HepG2 (cell line): ENCODE results near the gene ZNF792. TPM values are rescaled to one million over a fixed set of nuclear protein-coding genes. Genes with fewer than 3 reads are reported as not detected.

ENCODE experiments used
- CEBPG ChIP-seq: IDR thresholded peaks from 2 replicates; pipeline ENCODE4 v1.6.1; 2016
- FOXC1 ChIP-seq: sonication (generic); formaldehyde crosslinking; IDR thresholded peaks from 2 replicates; pipeline ENCODE4 v1.8.0; 2022; ENCODE audit warnings: mild to moderate bottlenecking, missing genetic modification reagents, borderline replicate concordance
- FOXM1 ChIP-seq: sonication (generic); formaldehyde crosslinking; IDR thresholded peaks from 2 replicates; pipeline ENCODE4 v1.5.0; 2020; ENCODE audit warnings: missing genetic modification reagents
- GLI4 ChIP-seq: sonication (generic); formaldehyde crosslinking; IDR thresholded peaks from 2 replicates; pipeline ENCODE4 v1.5.1; 2020; ENCODE audit warnings: missing genetic modification reagents, mild to moderate bottlenecking, moderate library complexity, borderline replicate concordance
- HNF4A ChIP-seq: sonication (generic); formaldehyde crosslinking; IDR thresholded peaks from 2 replicates; pipeline ENCODE4 v1.4.0; 2020; ENCODE audit warnings: missing genetic modification reagents
- MAFK ChIP-seq, 2 experiments: IDR thresholded peaks in 1 of 2; conservative IDR thresholded peaks in 1 of 2; 2 replicates each; pipeline ENCODE4 v1.6.1; 2011; ENCODE audit warnings: improper control_type of control experiment in 2 of 2, low read length in 2 of 2
- NFAT5 ChIP-seq: sonication (generic); formaldehyde crosslinking; IDR thresholded peaks from 2 replicates; pipeline ENCODE4 v1.4.0; 2020; ENCODE audit warnings: missing genetic modification reagents
- RBFOX2 ChIP-seq: fragments of 200-400 bp; formaldehyde crosslinking; IDR thresholded peaks from 2 replicates; pipeline ENCODE4 v1.6.1; 2017; ENCODE audit warnings: low read depth, mild to moderate bottlenecking, low read length
- SOX13 ChIP-seq, 3 experiments: fragments of 450-650 bp in 1 of 3; sonication (generic) in 1 of 3; formaldehyde crosslinking in 1 of 3; IDR thresholded peaks in 2 of 3; conservative IDR thresholded peaks in 1 of 3; 2 replicates each; pipeline versions ENCODE4 v1.5.0 to v1.6.1; 2016 to 2020; ENCODE audit warnings: antibody characterized with exemption in 1 of 3, mild to moderate bottlenecking in 1 of 3, missing compliant biosample characterization in 1 of 3, missing genetic modification reagents in 1 of 3, moderate library complexity in 1 of 3
- SP5 ChIP-seq: IDR thresholded peaks from 2 replicates; pipeline ENCODE4 v1.6.1; 2016; ENCODE audit warnings: low read depth, borderline replicate concordance
- XRCC5 ChIP-seq: fragments of 200-400 bp; formaldehyde crosslinking; optimal IDR thresholded peaks from 2 replicates; pipeline ENCODE3; 2017; ENCODE audit warnings: mild to moderate bottlenecking, low read length
- ZBTB3 ChIP-seq: sonication (generic); formaldehyde crosslinking; IDR thresholded peaks from 2 replicates; pipeline ENCODE4 v1.4.0; 2020; ENCODE audit warnings: low read depth, mild to moderate bottlenecking, moderate library complexity, missing genetic modification reagents, borderline replicate concordance
- ZBTB44 ChIP-seq: sonication (generic); formaldehyde crosslinking; IDR thresholded peaks from 2 replicates; pipeline ENCODE4 v1.4.0; 2020; ENCODE audit warnings: missing genetic modification reagents
- ZBTB46 ChIP-seq: sonication (generic); formaldehyde crosslinking; IDR thresholded peaks from 2 replicates; pipeline ENCODE4 v1.4.0; 2020; ENCODE audit warnings: mild to moderate bottlenecking, missing genetic modification reagents, borderline replicate concordance
- ZNF512B ChIP-seq: sonication (generic); formaldehyde crosslinking; IDR thresholded peaks from 2 replicates; pipeline ENCODE4 v1.5.1; 2020; ENCODE audit warnings: missing genetic modification reagents, mild to moderate bottlenecking, borderline replicate concordance
- ZNF629 ChIP-seq: sonication (generic); formaldehyde crosslinking; conservative IDR thresholded peaks from 2 replicates; pipeline ENCODE4 v1.5.0; 2020; ENCODE audit warnings: missing genetic modification reagents
- ZNF644 ChIP-seq: IDR thresholded peaks from 2 replicates; pipeline ENCODE4 v1.6.1; 2016; ENCODE audit warnings: low read depth
- polyA plus RNA-seq, 8 experiments: library from polyadenylated mRNA; depleted of rRNA in 3 of 8; stranded (reverse) in 7 of 8; unstranded in 1 of 8; fragments of >200 nt; fragmentation: Illumina TruSeq in 4 of 8; extraction: Trizol in 4 of 8; gene quantifications; 2 replicates each; pipeline versions ENCODE4 v1.2.1 to v1.2.3, GENCODE V29; 2011 to 2016; ENCODE audit warnings: low read depth in 4 of 8, missing spikeins in 1 of 8, mixed read lengths in 1 of 8; ENCODE audit not compliant: insufficient read depth in 1 of 8
- total RNA-seq, 5 experiments: library from RNA; depleted of rRNA; stranded (reverse); fragments of >200 nt; fragmentation: Illumina TruSeq; extraction: Trizol; gene quantifications; 2 replicates each; pipeline ENCODE4 v1.2.3, GENCODE V29; 2016; ENCODE audit warnings: low read depth in 1 of 5

The ZNF792 gene
- total and polyA plus RNA-seq, 2 of the 13 experiments (the other 11 are each of a cell fraction or from before 2014, with no cell fraction given) = 5.5 to 11.5 TPM

GRCh38 chr19:35006342-35006998 lies 42.4 kb upstream of the ZNF792 start (continued):
- no peak for TF ChIP-seq RBFOX2
- TF ChIP-seq MAFK (conservative IDR thresholded peaks at IDR 0.05 in 1 of 2, IDR thresholded peaks at IDR 0.05 in 1 of 2; ENCODE audit: low read length in 2 of 2) = no peak
- TF ChIP-seq FOXM1 (CRISPR knock-in tag) = no peak
- TF ChIP-seq ZBTB3 = no peak
- TF ChIP-seq FOXC1 (CRISPR knock-in tag) = 0 out of 2 replicates have a peak, but pooled peaks have one; percentile 11
- TF ChIP-seq XRCC5 = peak; percentile 67
- TF ChIP-seq ZBTB44 (CRISPR knock-in tag) = no peak
- peak; percentile 98 for TF ChIP-seq ZNF512B (CRISPR knock-in tag)
- TF ChIP-seq SP5 (CRISPR knock-in tag) = peak; percentile 98
- no peak for TF ChIP-seq GLI4 (CRISPR knock-in tag)
- TF ChIP-seq ZNF629 (CRISPR knock-in tag) = no peak; the same call in 1 of the 2 replicates
- peak; percentile 84 for TF ChIP-seq SOX13 (IDR thresholded peaks at IDR 0.05)
- TF ChIP-seq SOX13 (CRISPR knock-in tag; conservative IDR thresholded peaks at IDR 0.05 in 1 of 2, IDR thresholded peaks at IDR 0.05 in 1 of 2) = peak in 1 of 2 experiments; percentile 93; a peak in 2 of 4 replicates
- TF ChIP-seq ZNF644 (CRISPR knock-in tag) = peak; percentile 58; the same call in 1 of the 2 replicates
- TF ChIP-seq NFAT5 (CRISPR knock-in tag) = no peak
- no peak for TF ChIP-seq ZBTB46 (CRISPR knock-in tag)
- peak; percentile 77 for TF ChIP-seq HNF4A (CRISPR knock-in tag)
- peak; percentile 75 for TF ChIP-seq CEBPG (CRISPR knock-in tag)
